K562 (cell line): ENCODE data around the gene CDC42BPB. TPM values are rescaled to one million over a fixed set of nuclear protein-coding genes. Genes with fewer than 3 reads are reported as not detected.

Experiments used
- CC2D1A ChIP-seq: fragments of 450-650 bp; IDR thresholded peaks from 2 replicates; pipeline ENCODE4 v1.6.1; 2017; ENCODE audit warnings: mild to moderate bottlenecking
- CREB5 ChIP-seq: fragments of 250-450 bp; sonication (Bioruptor Pico); IDR thresholded peaks from 2 replicates; pipeline ENCODE4 v1.5.0; 2020; ENCODE audit warnings: mild to moderate bottlenecking
- CXXC5 ChIP-seq: fragments of 250-450 bp; sonication (Bioruptor Pico); IDR thresholded peaks from 2 replicates; pipeline ENCODE4 v1.8.0; 2022; ENCODE audit warnings: inconsistent platforms, mild to moderate bottlenecking, moderate library complexity
- HLTF ChIP-seq: fragments of 450-650 bp; IDR thresholded peaks from 2 replicates; pipeline ENCODE4 v1.6.1; 2016
- MEF2D ChIP-seq: conservative IDR thresholded peaks from 2 replicates; pipeline ENCODE4 v1.6.1; 2016; ENCODE audit warnings: low read depth, missing genetic modification characterization, missing compliant biosample characterization
- RREB1 ChIP-seq: fragments of 250-450 bp; sonication (Bioruptor Pico); IDR thresholded peaks from 2 replicates; pipeline ENCODE4 v1.4.0; 2020
- SP2 ChIP-seq: IDR thresholded peaks from 2 replicates; pipeline ENCODE4 v1.6.1; 2011; ENCODE audit warnings: mild to moderate bottlenecking, low read depth, low read length, moderate library complexity; ENCODE audit not compliant: poor library complexity, severe bottlenecking; ENCODE audit errors: extremely low read depth
- TCF7 ChIP-seq: sonication (generic); IDR thresholded peaks from 2 replicates; pipeline ENCODE4 v1.6.1; 2016; ENCODE audit warnings: antibody characterized with exemption, borderline replicate concordance
- ZC3H4 ChIP-seq: sonication (generic); formaldehyde crosslinking; IDR thresholded peaks from 2 replicates; pipeline ENCODE4 v1.9.0; 2021; ENCODE audit warnings: missing genetic modification reagents, borderline replicate concordance
- ZNF311 ChIP-seq: fragments of 250-450 bp; sonication (Bioruptor Pico); IDR thresholded peaks from 2 replicates; pipeline ENCODE4 v1.4.0; 2020; ENCODE audit warnings: mild to moderate bottlenecking, moderate library complexity
- ZNF431 ChIP-seq: sonication (generic); formaldehyde crosslinking; IDR thresholded peaks from 2 replicates; pipeline ENCODE4 v1.8.0; 2022; ENCODE audit warnings: mild to moderate bottlenecking, missing genetic modification reagents
- ZNF609 ChIP-seq: sonication (generic); formaldehyde crosslinking; IDR thresholded peaks from 2 replicates; pipeline ENCODE4 v1.8.1; 2023; ENCODE audit warnings: missing genetic modification reagents, mild to moderate bottlenecking, borderline replicate concordance
- polyA plus RNA-seq, 8 experiments: library from polyadenylated mRNA; depleted of rRNA in 4 of 8; stranded (reverse) in 5 of 8; unstranded in 3 of 8; fragments of >200 nt; fragmentation: Nextera tagmentation in 2 of 8; fragmentation: Illumina TruSeq in 1 of 8; extraction: Ambion mirVana in 2 of 8; extraction: Trizol in 1 of 8; gene quantifications; 2 replicates each; pipeline versions ENCODE4 v1.2.1 to v1.2.3, GENCODE V29; 2011 to 2014; ENCODE audit warnings: inconsistent platforms in 1 of 8, missing spikeins in 1 of 8
- total RNA-seq, 7 experiments: library from RNA; depleted of rRNA in 6 of 7; stranded (reverse); fragments of >200 nt in 6 of 7; fragmentation: Illumina TruSeq in 2 of 7; extraction: Trizol in 2 of 7; gene quantifications; 2 replicates each; pipeline versions ENCODE4 v1.2.1 to v1.2.3, GENCODE V29; 2011 to 2021; ENCODE audit warnings: low replicate concordance in 1 of 7

CDC42BPB gene
- total and polyA plus RNA-seq, 9 of the 15 experiments (the other 6 are each of a cell fraction or from before 2014, with no cell fraction given): 0.07 to 24.3 (median 12.6) TPM

- TF ChIP-seq SP2 (no peak), RREB1 (CRISPR knock-in tag) (no peak), ZC3H4 (CRISPR knock-in tag) (no peak), CXXC5 (CRISPR knock-in tag) (peak; percentile 16; the same call in 1 of the 2 replicates), CC2D1A (no peak), TCF7 (no peak), HLTF (no peak), CREB5 (no peak), MEF2D (peak; percentile 57; the same call in 1 of the 2 replicates), ZNF431 (CRISPR knock-in tag) (no peak), ZNF311 (CRISPR knock-in tag) (no peak), ZNF609 (CRISPR knock-in tag) (no peak)
Observed at GRCh38 chr14:103099081-103099732, 41.9 kb upstream of the CDC42BPB start (continued).
